Measurements from ENCODE around the gene JARID2. TPM values are rescaled to one million over a fixed set of nuclear protein-coding genes. Genes with fewer than 3 reads are reported as not detected.

Gene JARID2
- total and polyA plus RNA-seq, 4 donors, result 1.4 to 12.3 (median 3.4) TPM

DNA sequence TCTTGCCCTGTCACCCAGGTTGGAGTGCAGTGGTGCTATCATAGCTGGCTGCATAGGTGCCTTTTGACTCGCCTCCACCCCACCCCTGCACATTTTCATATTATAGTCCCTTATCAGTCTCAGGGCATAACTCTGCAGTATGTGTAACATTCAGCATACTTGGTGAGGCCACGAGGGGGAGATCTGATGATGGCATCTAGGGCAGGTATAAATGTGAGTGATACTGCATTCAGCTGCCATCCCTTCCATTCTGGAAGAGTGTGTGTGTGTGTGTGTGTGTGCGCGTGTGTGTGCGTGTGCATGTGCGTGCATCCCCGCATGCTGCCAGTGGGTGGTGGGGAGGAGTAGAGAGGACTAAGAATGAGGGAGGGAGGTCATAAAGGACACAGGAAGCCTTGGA is 81.4 kb downstream of the JARID2 start:
- Histone ChIP-seq H3K36me3 (ENCODE audit: control insufficient read depth in 4 of 4, insufficient read depth in 3 of 4, low read depth in 1 of 4, low read length in 3 of 4) (peaks cover 0 to 2% (median 0%) of the 10 kb centered on the region in 4 donors), H3K27ac (ENCODE audit: low read depth in 1 of 2, low read length in 2 of 2) (no peak overlapping the region), H3K9me3 (ENCODE audit: control insufficient read depth in 4 of 4, low read length in 3 of 4) (no peaks in the 10 kb centered on the region), H3K4me1 (ENCODE audit: control insufficient read depth in 4 of 4, insufficient read depth in 4 of 4, low read length in 3 of 4) (peaks cover 0 to 11% (median 1%) of the 10 kb centered on the region in 4 donors), H3K9ac (ENCODE audit: low read depth in 1 of 2, low read length in 2 of 2) (no peak overlapping the region), H3K27me3 (ENCODE audit: control insufficient read depth in 4 of 4, insufficient read depth in 4 of 4, low read length in 3 of 4) (no peaks in the 10 kb centered on the region), H3K4me3 (ENCODE audit: low read depth in 1 of 3, low read length in 3 of 3) (no peak overlapping the region)
- DNase-seq (ENCODE audit: low spot score), result peak; percentile 55
- TF ChIP-seq, protein P1, sequence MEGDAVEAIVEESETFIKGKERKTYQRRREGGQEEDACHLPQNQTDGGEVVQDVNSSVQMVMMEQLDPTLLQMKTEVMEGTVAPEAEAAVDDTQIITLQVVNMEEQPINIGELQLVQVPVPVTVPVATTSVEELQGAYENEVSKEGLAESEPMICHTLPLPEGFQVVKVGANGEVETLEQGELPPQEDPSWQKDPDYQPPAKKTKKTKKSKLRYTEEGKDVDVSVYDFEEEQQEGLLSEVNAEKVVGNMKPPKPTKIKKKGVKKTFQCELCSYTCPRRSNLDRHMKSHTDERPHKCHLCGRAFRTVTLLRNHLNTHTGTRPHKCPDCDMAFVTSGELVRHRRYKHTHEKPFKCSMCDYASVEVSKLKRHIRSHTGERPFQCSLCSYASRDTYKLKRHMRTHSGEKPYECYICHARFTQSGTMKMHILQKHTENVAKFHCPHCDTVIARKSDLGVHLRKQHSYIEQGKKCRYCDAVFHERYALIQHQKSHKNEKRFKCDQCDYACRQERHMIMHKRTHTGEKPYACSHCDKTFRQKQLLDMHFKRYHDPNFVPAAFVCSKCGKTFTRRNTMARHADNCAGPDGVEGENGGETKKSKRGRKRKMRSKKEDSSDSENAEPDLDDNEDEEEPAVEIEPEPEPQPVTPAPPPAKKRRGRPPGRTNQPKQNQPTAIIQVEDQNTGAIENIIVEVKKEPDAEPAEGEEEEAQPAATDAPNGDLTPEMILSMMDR (IDR thresholded peaks at IDR 0.05; ENCODE audit: low read depth, low read length, missing input control), result peak; percentile 3
- TF ChIP-seq RAD21 (IDR thresholded peaks at IDR 0.05) (peak in 1 of 2 donors; percentile 53), FOXA2 (IDR thresholded peaks at IDR 0.05) (no peak)
- WGBS, result 85% methylated on average over 7 of the region's 7 CpGs

DNA sequence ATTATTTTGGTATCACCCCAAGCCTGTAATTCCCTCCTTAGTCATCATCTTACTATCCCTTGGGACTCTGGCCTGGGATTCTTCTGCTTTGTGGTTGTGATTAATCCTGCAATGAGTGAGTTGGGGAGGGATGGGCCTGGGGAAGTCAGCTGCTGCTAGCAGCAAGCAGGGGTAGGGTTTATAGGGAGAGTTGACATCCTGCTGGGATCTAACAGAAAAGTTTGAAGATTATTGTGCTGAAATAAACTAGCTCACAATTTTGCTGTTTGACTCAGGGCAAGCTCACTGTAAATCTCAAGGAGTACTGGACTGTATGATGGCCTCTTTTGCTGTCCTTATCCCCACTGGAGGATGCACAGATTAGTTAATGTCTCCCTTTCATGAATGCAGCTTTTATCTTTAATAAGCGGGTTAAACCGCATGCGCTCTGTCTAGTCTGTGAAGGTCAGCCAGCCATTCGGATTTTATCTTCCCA is 83.4 kb downstream of the JARID2 start:
- H3K36me3 ChIP-seq (ENCODE audit: control insufficient read depth in 4 of 4, insufficient read depth in 3 of 4, low read depth in 1 of 4, low read length in 3 of 4), result peaks cover 0 to 2% (median 0%) of the 10 kb centered on the region in 4 donors
- no peak overlapping the region for H3K4me3 ChIP-seq (ENCODE audit: low read depth in 1 of 3, low read length in 3 of 3)
- no peak overlapping the region for H3K9ac ChIP-seq (ENCODE audit: low read depth in 1 of 2, low read length in 2 of 2)
- H3K9me3 ChIP-seq (ENCODE audit: control insufficient read depth in 4 of 4, low read length in 3 of 4), result no peaks in the 10 kb centered on the region
- DNase-seq (ENCODE audit: low spot score), result no peak
- H3K4me1 ChIP-seq (ENCODE audit: control insufficient read depth in 4 of 4, insufficient read depth in 4 of 4, low read length in 3 of 4), result peaks cover 0 to 9% (median 1%) of the 10 kb centered on the region in 4 donors
- WGBS, result 80% methylated on average over 4 of the region's 4 CpGs
- H3K27me3 ChIP-seq (ENCODE audit: control insufficient read depth in 4 of 4, insufficient read depth in 4 of 4, low read length in 3 of 4), result no peaks in the 10 kb centered on the region
- H3K27ac ChIP-seq (ENCODE audit: low read depth in 1 of 2, low read length in 2 of 2), result no peak overlapping the region
- TF ChIP-seq GABPA (IDR thresholded peaks at IDR 0.05 in 1 of 2, conservative IDR thresholded peaks at IDR 0.05 in 1 of 2) (no peak), NR2F2 (IDR thresholded peaks at IDR 0.05) (no peak), FOXA2 (IDR thresholded peaks at IDR 0.05) (no peak)
- TF ChIP-seq, protein P2, sequence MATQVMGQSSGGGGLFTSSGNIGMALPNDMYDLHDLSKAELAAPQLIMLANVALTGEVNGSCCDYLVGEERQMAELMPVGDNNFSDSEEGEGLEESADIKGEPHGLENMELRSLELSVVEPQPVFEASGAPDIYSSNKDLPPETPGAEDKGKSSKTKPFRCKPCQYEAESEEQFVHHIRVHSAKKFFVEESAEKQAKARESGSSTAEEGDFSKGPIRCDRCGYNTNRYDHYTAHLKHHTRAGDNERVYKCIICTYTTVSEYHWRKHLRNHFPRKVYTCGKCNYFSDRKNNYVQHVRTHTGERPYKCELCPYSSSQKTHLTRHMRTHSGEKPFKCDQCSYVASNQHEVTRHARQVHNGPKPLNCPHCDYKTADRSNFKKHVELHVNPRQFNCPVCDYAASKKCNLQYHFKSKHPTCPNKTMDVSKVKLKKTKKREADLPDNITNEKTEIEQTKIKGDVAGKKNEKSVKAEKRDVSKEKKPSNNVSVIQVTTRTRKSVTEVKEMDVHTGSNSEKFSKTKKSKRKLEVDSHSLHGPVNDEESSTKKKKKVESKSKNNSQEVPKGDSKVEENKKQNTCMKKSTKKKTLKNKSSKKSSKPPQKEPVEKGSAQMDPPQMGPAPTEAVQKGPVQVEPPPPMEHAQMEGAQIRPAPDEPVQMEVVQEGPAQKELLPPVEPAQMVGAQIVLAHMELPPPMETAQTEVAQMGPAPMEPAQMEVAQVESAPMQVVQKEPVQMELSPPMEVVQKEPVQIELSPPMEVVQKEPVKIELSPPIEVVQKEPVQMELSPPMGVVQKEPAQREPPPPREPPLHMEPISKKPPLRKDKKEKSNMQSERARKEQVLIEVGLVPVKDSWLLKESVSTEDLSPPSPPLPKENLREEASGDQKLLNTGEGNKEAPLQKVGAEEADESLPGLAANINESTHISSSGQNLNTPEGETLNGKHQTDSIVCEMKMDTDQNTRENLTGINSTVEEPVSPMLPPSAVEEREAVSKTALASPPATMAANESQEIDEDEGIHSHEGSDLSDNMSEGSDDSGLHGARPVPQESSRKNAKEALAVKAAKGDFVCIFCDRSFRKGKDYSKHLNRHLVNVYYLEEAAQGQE (IDR thresholded peaks at IDR 0.05), result no peak

DNA sequence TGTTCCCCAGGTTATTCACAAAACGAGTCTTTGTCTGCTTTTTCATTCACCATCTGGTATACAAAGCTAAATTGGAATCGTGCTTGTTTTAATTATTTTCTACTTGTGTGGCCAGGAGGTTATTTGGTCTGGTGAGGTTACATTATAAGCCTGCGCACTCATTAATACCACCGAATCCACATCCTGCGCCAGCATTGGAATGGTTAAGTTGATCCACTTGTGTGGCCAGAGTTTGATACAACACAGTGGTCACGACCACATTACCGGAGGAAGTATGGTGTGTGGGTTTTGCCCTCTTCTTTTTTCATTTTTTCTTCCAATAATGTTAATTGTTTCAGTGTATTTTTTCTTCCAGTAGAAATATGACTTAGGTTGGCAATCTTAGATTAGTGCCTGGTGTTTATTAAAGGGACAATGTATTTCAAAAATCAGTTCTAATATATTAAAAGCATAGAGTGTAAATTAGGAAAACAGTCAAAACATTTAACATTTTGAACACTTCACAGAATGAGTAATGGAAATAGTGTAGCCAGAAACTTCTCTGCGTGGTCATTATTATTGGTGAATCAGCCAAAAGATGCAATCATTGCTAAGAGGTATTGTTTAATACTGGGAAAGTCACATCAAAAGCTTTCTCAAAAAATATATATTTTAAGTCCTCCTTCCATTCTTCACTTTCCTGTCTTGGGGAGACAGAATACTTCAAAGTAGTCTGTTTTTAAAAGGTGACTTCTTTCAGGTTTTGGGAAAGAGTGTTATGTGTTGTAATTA is 84.5 kb downstream of the JARID2 start:
- WGBS, result 77% methylated on average over 8 of the region's 8 CpGs
- TF ChIP-seq RXRA (IDR thresholded peaks at IDR 0.05) (no peak), NR2F2 (IDR thresholded peaks at IDR 0.05) (no peak), FOXA2 (IDR thresholded peaks at IDR 0.05) (no peak), EGR1 (IDR thresholded peaks at IDR 0.05; ENCODE audit: low read depth in 2 of 2) (no peak), HNF4A (conservative IDR thresholded peaks at IDR 0.05) (no peak), YY1 (IDR thresholded peaks at IDR 0.05) (no peak)
- H3K9me3 ChIP-seq (ENCODE audit: control insufficient read depth in 4 of 4, low read length in 3 of 4), result no peaks in the 10 kb centered on the region
- H3K4me3 ChIP-seq (ENCODE audit: low read depth in 1 of 3, low read length in 3 of 3), result no peak overlapping the region
- peaks cover 0 to 6% (median 1%) of the 10 kb centered on the region in 4 donors for H3K4me1 ChIP-seq (ENCODE audit: control insufficient read depth in 4 of 4, insufficient read depth in 4 of 4, low read length in 3 of 4)
- no peak overlapping the region for H3K9ac ChIP-seq (ENCODE audit: low read depth in 1 of 2, low read length in 2 of 2)
- DNase-seq (ENCODE audit: low spot score), result no peak
- H3K36me3 ChIP-seq (ENCODE audit: control insufficient read depth in 4 of 4, insufficient read depth in 3 of 4, low read depth in 1 of 4, low read length in 3 of 4), result no peaks in the 10 kb centered on the region
- H3K27me3 ChIP-seq (ENCODE audit: control insufficient read depth in 4 of 4, insufficient read depth in 4 of 4, low read length in 3 of 4), result no peaks in the 10 kb centered on the region
- no peak overlapping the region for H3K27ac ChIP-seq (ENCODE audit: low read depth in 1 of 2, low read length in 2 of 2)

Measured in liver (tissue), 9 donors.